OCI-LY7 (cell line): Measurements from ENCODE around the gene CCDC91.

Source experiments
- EZH2phosphoT487 ChIP-seq: fragments of 200-600 bp; sonication (generic); IDR thresholded peaks from 2 replicates; pipeline ENCODE4 v1.6.1; 2018; ENCODE audit warnings: low read depth, borderline replicate concordance, mild to moderate bottlenecking, mixed run types, antibody characterized with exemption, low read length, moderate library complexity, mixed read lengths
- TF ChIP-seq, protein P1 (sequence below): fragments of 200-600 bp; sonication (generic); conservative IDR thresholded peaks from 2 replicates; pipeline ENCODE4 v1.5.1; 2014; ENCODE audit warnings: mild to moderate bottlenecking, antibody characterized with exemption, low read length, moderate library complexity, mixed read lengths

DNA sequence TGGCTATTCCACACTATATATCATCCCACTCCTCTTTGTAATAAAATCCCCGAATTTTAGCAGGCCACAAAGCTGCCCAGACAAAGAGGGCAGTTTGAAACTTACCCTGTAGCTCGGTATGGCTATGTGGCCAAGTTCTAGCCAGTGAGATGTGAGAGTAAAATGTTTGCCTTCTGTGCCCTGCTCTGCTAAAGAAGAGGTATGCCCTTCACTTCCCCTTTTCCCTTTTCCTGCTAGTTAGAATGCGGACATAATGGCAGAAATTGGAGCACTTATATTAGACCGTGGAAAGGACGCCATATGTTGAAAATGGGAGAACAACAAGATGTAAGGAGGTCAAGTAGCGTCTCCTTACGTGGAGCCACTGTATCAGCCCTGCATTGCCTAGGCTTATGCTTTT is 11.5 kb upstream of the CCDC91 start:
- TF ChIP-seq, protein P1, sequence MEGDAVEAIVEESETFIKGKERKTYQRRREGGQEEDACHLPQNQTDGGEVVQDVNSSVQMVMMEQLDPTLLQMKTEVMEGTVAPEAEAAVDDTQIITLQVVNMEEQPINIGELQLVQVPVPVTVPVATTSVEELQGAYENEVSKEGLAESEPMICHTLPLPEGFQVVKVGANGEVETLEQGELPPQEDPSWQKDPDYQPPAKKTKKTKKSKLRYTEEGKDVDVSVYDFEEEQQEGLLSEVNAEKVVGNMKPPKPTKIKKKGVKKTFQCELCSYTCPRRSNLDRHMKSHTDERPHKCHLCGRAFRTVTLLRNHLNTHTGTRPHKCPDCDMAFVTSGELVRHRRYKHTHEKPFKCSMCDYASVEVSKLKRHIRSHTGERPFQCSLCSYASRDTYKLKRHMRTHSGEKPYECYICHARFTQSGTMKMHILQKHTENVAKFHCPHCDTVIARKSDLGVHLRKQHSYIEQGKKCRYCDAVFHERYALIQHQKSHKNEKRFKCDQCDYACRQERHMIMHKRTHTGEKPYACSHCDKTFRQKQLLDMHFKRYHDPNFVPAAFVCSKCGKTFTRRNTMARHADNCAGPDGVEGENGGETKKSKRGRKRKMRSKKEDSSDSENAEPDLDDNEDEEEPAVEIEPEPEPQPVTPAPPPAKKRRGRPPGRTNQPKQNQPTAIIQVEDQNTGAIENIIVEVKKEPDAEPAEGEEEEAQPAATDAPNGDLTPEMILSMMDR, result no peak
- TF ChIP-seq EZH2phosphoT487, result no peak
